HG03565 (cell line): ENCODE results near the gene CACYBP.
A peak's percentile ranks its signal among the peaks of the same experiment; 100 is the strongest.

ENCODE experiments used
- ATAC-seq: cut with Tn5 transposase; IDR thresholded peaks from one replicate; pipeline ENCODE4 v1.9.1; 2021; ENCODE audit warnings: mild to moderate bottlenecking, moderate library complexity; ENCODE audit not compliant: unreplicated experiment

CACYBP gene

GRCh38 chr1:174999936-175000696, at the start of gene CACYBP:
Gene CACYBP, plus strand, starts transcription at chr1:174999947. Its CDS starts 234 bp downstream, at chr1:175000181.
- ATAC-seq: no peak

- peak; percentile 49 for ATAC-seq
Observed at GRCh38 chr1:174953285-174954072, 46.3 kb upstream of the CACYBP start.

GRCh38 chr1:174954073-174954460, 45.7 kb upstream of the CACYBP start:
- ATAC-seq: peak; percentile 12

GRCh38 chr1:174954671-174955669, 44.8 kb upstream of the CACYBP start:
- no peak for ATAC-seq

- no peak for ATAC-seq
Observed at GRCh38 chr1:174956086-174956485, 43.7 kb upstream of the CACYBP start.

- no peak for ATAC-seq
Observed at GRCh38 chr1:174956976-174957375, 42.8 kb upstream of the CACYBP start.

GRCh38 chr1:174957829-174958228, 41.9 kb upstream of the CACYBP start:
- ATAC-seq: no peak

- no peak for ATAC-seq
Observed at GRCh38 chr1:174958396-174958795, 41.4 kb upstream of the CACYBP start.

- ATAC-seq: no peak
Observed at GRCh38 chr1:174960362-174960761, 39.4 kb upstream of the CACYBP start.

- ATAC-seq: no peak
Observed at GRCh38 chr1:174963529-174964125, 36.1 kb upstream of the CACYBP start.

- ATAC-seq: no peak
Observed at GRCh38 chr1:174964261-174964971, 35.3 kb upstream of the CACYBP start.

GRCh38 chr1:174964972-174965361, 34.8 kb upstream of the CACYBP start:
- ATAC-seq: no peak

GRCh38 chr1:174965362-174966007, 34.3 kb upstream of the CACYBP start:
- ATAC-seq: no peak

- ATAC-seq: no peak
Observed at GRCh38 chr1:174966008-174966572, 33.7 kb upstream of the CACYBP start.

GRCh38 chr1:174967845-174968705, 31.7 kb upstream of the CACYBP start:
- no peak for ATAC-seq

- peak; percentile 70 for ATAC-seq
Observed at GRCh38 chr1:174968750-174969244, 30.9 kb upstream of the CACYBP start.

GRCh38 chr1:174969977-174970376, 29.8 kb upstream of the CACYBP start:
- ATAC-seq: no peak

- ATAC-seq: no peak
Observed at GRCh38 chr1:174971466-174971865, 28.3 kb upstream of the CACYBP start.
